SK-N-SH (cell line): Measurements from ENCODE around the gene CACNG5. TPM values are rescaled to one million over a fixed set of nuclear protein-coding genes. Genes with fewer than 3 reads are reported as not detected.

Source experiments
- CTCF ChIA-PET: fragments of 300-600, 350-600 bp; formaldehyde crosslinking; extraction: SDS; loops from one replicate; lab custom pipeline; 2021; lab: Yijun Ruan, JAX
- POLR2A ChIA-PET: fragments of 350-600 bp; sonication (Branson Sonifier 250); formaldehyde crosslinking; extraction: SDS; loops from one replicate; lab custom pipeline; 2020; ENCODE audit warnings: antibody characterized with exemption, inconsistent platforms; lab: Yijun Ruan, JAX
- DNase-seq: peaks from one replicate; pipeline ENCODE4 v3.0.0; 2012
- H2AFZ ChIP-seq: fragments of 200-600 bp; sonication (generic); 2 replicates; pipeline ENCODE4 v1.8.1; 2016; ENCODE audit warnings: antibody characterized with exemption, mild to moderate bottlenecking, low read depth
- H3F3A ChIP-seq: fragments of 200-600 bp; sonication (generic); replicated peaks from 2 replicates; pipeline ENCODE3; 2016; ENCODE audit warnings: antibody characterized with exemption, mild to moderate bottlenecking; ENCODE audit not compliant: insufficient read depth
- H3K27ac ChIP-seq, 2 experiments: fragments of 200-500 bp in 1 of 2; fragments of 200-600 bp in 1 of 2; sonication (Bioruptor generic) in 1 of 2; sonication (generic), shearing (Covaris generic) in 1 of 2; 2 replicates each; pipeline versions ENCODE4 v1.5.1 to v1.6.1; 2014 to 2016; ENCODE audit warnings: low read depth in 2 of 2, inconsistent platforms in 1 of 2, low read length in 1 of 2, mild to moderate bottlenecking in 1 of 2, mixed read lengths in 1 of 2
- H3K27me3 ChIP-seq: fragments of 200-600 bp; sonication (generic), shearing (Covaris generic); 2 replicates; pipeline ENCODE4 v1.6.1; 2016; ENCODE audit warnings: mixed run types; ENCODE audit not compliant: insufficient read depth
- H3K36me3 ChIP-seq, 2 experiments: fragments of 200-500 bp in 1 of 2; fragments of 200-600 bp in 1 of 2; sonication (Bioruptor generic) in 1 of 2; sonication (generic) in 1 of 2; replicated peaks in 1 of 2; 2 replicates each; pipeline versions ENCODE3 to v1.5.1; 2014 to 2016; ENCODE audit warnings: low read length in 1 of 2, mild to moderate bottlenecking in 1 of 2; ENCODE audit not compliant: insufficient read depth in 2 of 2, control insufficient read depth in 1 of 2
- H3K4me1 ChIP-seq, 2 experiments: fragments of 200-500 bp in 1 of 2; fragments of 200-600 bp in 1 of 2; sonication (Bioruptor generic) in 1 of 2; sonication (generic), shearing (Covaris generic) in 1 of 2; 2 replicates each; pipeline versions ENCODE4 v1.5.1 to v1.6.1; 2014 to 2016; ENCODE audit warnings: low read depth in 1 of 2, low read length in 1 of 2, mixed run types in 1 of 2; ENCODE audit not compliant: insufficient read depth in 2 of 2, control insufficient read depth in 1 of 2
- H3K4me2 ChIP-seq: fragments of 200-600 bp; sonication (generic), shearing (Covaris generic); 2 replicates; pipeline ENCODE4 v1.6.1; 2017; ENCODE audit warnings: mixed run types
- H3K4me3 ChIP-seq, 2 experiments: fragments of 200-500 bp in 1 of 2; fragments of 200-600 bp in 1 of 2; sonication (Bioruptor generic) in 1 of 2; sonication (generic), shearing (Covaris generic) in 1 of 2; 2 replicates each; pipeline versions ENCODE4 v1.5.1 to v1.8.1; 2014 to 2016; ENCODE audit warnings: low read depth in 2 of 2, inconsistent platforms in 1 of 2, low read length in 1 of 2, mild to moderate bottlenecking in 1 of 2, mixed read lengths in 1 of 2, moderate library complexity in 1 of 2
- H3K79me2 ChIP-seq: fragments of 200-600 bp; sonication (generic); 2 replicates; pipeline ENCODE4 v1.8.1; 2017; ENCODE audit warnings: mild to moderate bottlenecking; ENCODE audit not compliant: insufficient read depth
- H3K9ac ChIP-seq: fragments of 200-600 bp; sonication (generic); 2 replicates; pipeline ENCODE4 v1.6.1; 2017; ENCODE audit warnings: mixed run types
- H3K9me2 ChIP-seq: fragments of 200-600 bp; sonication (generic); 2 replicates; pipeline ENCODE4 v1.6.1; 2017; ENCODE audit warnings: mixed run types
- H3K9me3 ChIP-seq: fragments of 200-600 bp; sonication (generic); 2 replicates; pipeline ENCODE4 v1.6.1; 2017; ENCODE audit warnings: mixed run types, mild to moderate bottlenecking, moderate library complexity
- H4K20me1 ChIP-seq: fragments of 200-600 bp; sonication (generic); 2 replicates; pipeline ENCODE4 v1.6.1; 2017; ENCODE audit warnings: mild to moderate bottlenecking, mixed run types; ENCODE audit not compliant: insufficient read depth
- CHD2 ChIP-seq: fragments of 150-350 bp; IDR thresholded peaks from 2 replicates; pipeline ENCODE4 v1.6.1; 2018; ENCODE audit warnings: low read length; ENCODE audit not compliant: partially characterized antibody
- EP300 ChIP-seq, 2 experiments: IDR thresholded peaks; 2 replicates each; pipeline versions ENCODE4 v1.4.0 to v1.6.1; 2012; ENCODE audit warnings: borderline replicate concordance in 1 of 2, low read depth in 1 of 2, low read length in 1 of 2
- EZH2phosphoT487 ChIP-seq: fragments of 200-600 bp; sonication (generic); IDR thresholded peaks from 2 replicates; pipeline ENCODE4 v1.6.1; 2017; ENCODE audit warnings: low read depth, mixed run types, mild to moderate bottlenecking, antibody characterized with exemption, moderate library complexity, borderline replicate concordance
- FOXM1 ChIP-seq: IDR thresholded peaks from 2 replicates; pipeline ENCODE4 v1.4.0; 2012; ENCODE audit warnings: low read depth, mild to moderate bottlenecking
- MXI1 ChIP-seq: IDR thresholded peaks from 2 replicates; pipeline ENCODE4 v1.6.1; 2012; ENCODE audit warnings: mild to moderate bottlenecking, low read depth, low read length, improper control_type of control experiment
- NFIC ChIP-seq: IDR thresholded peaks from 2 replicates; pipeline ENCODE4 v1.4.0; 2012; ENCODE audit warnings: borderline replicate concordance
- NRF1 ChIP-seq: IDR thresholded peaks from 2 replicates; pipeline ENCODE4 v1.6.1; 2012; ENCODE audit warnings: low read depth, mild to moderate bottlenecking, low read length
- POLR2AphosphoS5 ChIP-seq: IDR thresholded peaks from 2 replicates; pipeline ENCODE4 v1.6.1; 2012; ENCODE audit warnings: low read depth, low read length
- RAD21 ChIP-seq: IDR thresholded peaks from 2 replicates; pipeline ENCODE4 v1.6.1; 2012; ENCODE audit warnings: mild to moderate bottlenecking, low read length
- SIN3A ChIP-seq: IDR thresholded peaks from 2 replicates; pipeline ENCODE4 v1.6.1; 2012; ENCODE audit warnings: low read depth, mild to moderate bottlenecking, low read length, moderate library complexity, borderline replicate concordance
- SMC3 ChIP-seq: IDR thresholded peaks from 2 replicates; pipeline ENCODE4 v1.6.1; 2012; ENCODE audit warnings: low read depth, low read length, improper control_type of control experiment
- TAF1 ChIP-seq: IDR thresholded peaks from 2 replicates; pipeline ENCODE4 v1.6.1; 2012; ENCODE audit warnings: low read depth, mild to moderate bottlenecking, low read length, moderate library complexity, borderline replicate concordance
- YY1 ChIP-seq: IDR thresholded peaks from 2 replicates; pipeline ENCODE4 v1.4.0; 2012; ENCODE audit warnings: low read depth, mild to moderate bottlenecking
- WGBS: methylation state at CpG from one replicate; pipeline ENCODE4 v1.1.6; 2017; ENCODE audit warnings: low lambda C conversion rate; 5-methylcytosine and 5-hydroxymethylcytosine counted together
- polyA plus RNA-seq, 3 experiments: library from polyadenylated mRNA; depleted of rRNA; stranded (reverse); fragments of >200 nt; gene quantifications; 2 replicates each; pipeline ENCODE4 v1.2.3, GENCODE V29; 2012
- TF ChIP-seq, protein P1 (sequence below): IDR thresholded peaks from 2 replicates; pipeline ENCODE4 v1.4.0; 2012; ENCODE audit warnings: low read depth, borderline replicate concordance
- TF ChIP-seq, protein P2 (sequence below): IDR thresholded peaks from 2 replicates; pipeline ENCODE4 v1.4.0; 2012; ENCODE audit warnings: low read depth
- TF ChIP-seq, protein P3 (sequence below): IDR thresholded peaks from 2 replicates; pipeline ENCODE4; 2012
- TF ChIP-seq, protein P4 (sequence below): fragments of 150-350 bp; IDR thresholded peaks from 2 replicates; pipeline ENCODE4 v1.6.1; 2017; ENCODE audit warnings: antibody characterized with exemption, low read length, low read depth, borderline replicate concordance

The CACNG5 gene
- polyA plus RNA-seq, 1 of the 3 experiments (the other 2 are of a cell fraction), result 0.10 TPM

DNA sequence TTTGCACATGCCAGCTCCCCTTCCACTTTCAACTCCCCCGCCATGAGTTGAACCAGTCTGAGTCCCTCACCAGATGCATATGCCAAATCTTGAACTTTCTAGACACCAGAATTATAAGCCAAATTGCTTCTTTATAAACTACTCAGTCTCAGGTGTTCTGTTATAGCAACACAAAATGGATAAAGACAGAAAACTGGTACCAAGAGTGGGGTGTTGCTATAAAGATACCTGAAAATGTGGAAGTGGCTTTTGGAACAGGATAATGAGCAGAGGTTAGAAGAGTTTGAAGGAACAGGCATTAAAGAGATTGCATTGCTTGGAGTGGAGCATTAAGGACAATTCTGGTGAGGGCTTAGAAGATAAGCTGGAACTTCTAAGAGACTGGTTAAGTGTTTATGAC lies 17.2 kb upstream of the CACNG5 start:
- Histone ChIP-seq H3K27ac (no peak overlapping the region), H3K4me3 (no peak overlapping the region), H3K9me3 (peaks cover 4% of the 10 kb centered on the region; the same call in 1 of the 2 replicates), H3K9me2 (no peaks in the 10 kb centered on the region), H3K4me2 (no peak overlapping the region), H2AFZ (no peak overlapping the region), H3F3A (no peaks in the 10 kb centered on the region), H3K27me3 (no peaks in the 10 kb centered on the region; the same call in 1 of the 2 replicates), H3K9ac (no peak overlapping the region), H3K36me3 (no peaks in the 10 kb centered on the region), H3K4me1 (no peaks in the 10 kb centered on the region), H3K79me2 (no peaks in the 10 kb centered on the region), H4K20me1 (no peaks in the 10 kb centered on the region)
- CTCF ChIA-PET, result interaction anchor here (1.4 kb wide), 1 partner anchor 90 kb away, joined by 3 read pairs; no protein-coding TSS in a partner anchor
- DNase-seq, result no peak
- WGBS, result 88% methylated on average over 1 of the region's 1 CpG
- TF ChIP-seq SIN3A, result no peak
- TF ChIP-seq, protein P1, sequence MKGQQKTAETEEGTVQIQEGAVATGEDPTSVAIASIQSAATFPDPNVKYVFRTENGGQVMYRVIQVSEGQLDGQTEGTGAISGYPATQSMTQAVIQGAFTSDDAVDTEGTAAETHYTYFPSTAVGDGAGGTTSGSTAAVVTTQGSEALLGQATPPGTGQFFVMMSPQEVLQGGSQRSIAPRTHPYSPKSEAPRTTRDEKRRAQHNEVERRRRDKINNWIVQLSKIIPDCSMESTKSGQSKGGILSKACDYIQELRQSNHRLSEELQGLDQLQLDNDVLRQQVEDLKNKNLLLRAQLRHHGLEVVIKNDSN, result no peak
- TF ChIP-seq RAD21, result no peak
- TF ChIP-seq, protein P2, sequence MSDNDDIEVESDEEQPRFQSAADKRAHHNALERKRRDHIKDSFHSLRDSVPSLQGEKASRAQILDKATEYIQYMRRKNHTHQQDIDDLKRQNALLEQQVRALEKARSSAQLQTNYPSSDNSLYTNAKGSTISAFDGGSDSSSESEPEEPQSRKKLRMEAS, result no peak
- no peak for TF ChIP-seq TAF1
- TF ChIP-seq, protein P3, sequence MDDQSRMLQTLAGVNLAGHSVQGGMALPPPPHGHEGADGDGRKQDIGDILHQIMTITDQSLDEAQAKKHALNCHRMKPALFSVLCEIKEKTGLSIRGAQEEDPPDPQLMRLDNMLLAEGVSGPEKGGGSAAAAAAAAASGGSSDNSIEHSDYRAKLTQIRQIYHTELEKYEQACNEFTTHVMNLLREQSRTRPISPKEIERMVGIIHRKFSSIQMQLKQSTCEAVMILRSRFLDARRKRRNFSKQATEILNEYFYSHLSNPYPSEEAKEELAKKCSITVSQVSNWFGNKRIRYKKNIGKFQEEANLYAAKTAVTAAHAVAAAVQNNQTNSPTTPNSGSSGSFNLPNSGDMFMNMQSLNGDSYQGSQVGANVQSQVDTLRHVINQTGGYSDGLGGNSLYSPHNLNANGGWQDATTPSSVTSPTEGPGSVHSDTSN, result no peak
- no peak for TF ChIP-seq POLR2AphosphoS5
- TF ChIP-seq, protein P4, sequence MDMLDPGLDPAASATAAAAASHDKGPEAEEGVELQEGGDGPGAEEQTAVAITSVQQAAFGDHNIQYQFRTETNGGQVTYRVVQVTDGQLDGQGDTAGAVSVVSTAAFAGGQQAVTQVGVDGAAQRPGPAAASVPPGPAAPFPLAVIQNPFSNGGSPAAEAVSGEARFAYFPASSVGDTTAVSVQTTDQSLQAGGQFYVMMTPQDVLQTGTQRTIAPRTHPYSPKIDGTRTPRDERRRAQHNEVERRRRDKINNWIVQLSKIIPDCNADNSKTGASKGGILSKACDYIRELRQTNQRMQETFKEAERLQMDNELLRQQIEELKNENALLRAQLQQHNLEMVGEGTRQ, result no peak
- no peak for TF ChIP-seq EZH2phosphoT487
- TF ChIP-seq SMC3, result no peak
- TF ChIP-seq FOXM1, result no peak
- no peak for TF ChIP-seq CHD2
- TF ChIP-seq NRF1, result no peak
- TF ChIP-seq EP300 (IDR thresholded peaks at IDR 0.05; ENCODE audit: borderline replicate concordance in 1 of 2, low read depth in 1 of 2, low read length in 1 of 2), result no peak
- TF ChIP-seq MXI1, result no peak
- no peak for TF ChIP-seq YY1
- no peak for TF ChIP-seq NFIC
- POLR2A ChIA-PET, result no interaction called here
